K562 (cell line): ENCODE data around the gene FANCD2. TPM values are rescaled to one million over a fixed set of nuclear protein-coding genes. Genes with fewer than 3 reads are reported as not detected.

Source experiments
- HSF4 ChIP-seq: fragments of 250-450 bp; sonication (Bioruptor Pico); IDR thresholded peaks from 2 replicates; pipeline ENCODE4 v2.1.2; 2022; ENCODE audit warnings: mild to moderate bottlenecking, moderate library complexity, borderline replicate concordance
- MGA ChIP-seq: fragments of 450-650 bp; IDR thresholded peaks from 2 replicates; pipeline ENCODE4 v1.6.1; 2016; ENCODE audit warnings: mild to moderate bottlenecking, moderate library complexity
- NRF1 ChIP-seq, 2 experiments: fragments of 450-650 bp; IDR thresholded peaks in 1 of 2; conservative IDR thresholded peaks in 1 of 2; 2 replicates each; pipeline ENCODE4 v1.6.1; 2014; ENCODE audit warnings: mild to moderate bottlenecking in 2 of 2
- SIX5 ChIP-seq, 2 experiments: IDR thresholded peaks; 2 replicates each; pipeline ENCODE4 v1.6.1; 2011; ENCODE audit warnings: low read length in 2 of 2, borderline replicate concordance in 1 of 2, low read depth in 1 of 2, mild to moderate bottlenecking in 1 of 2, moderate library complexity in 1 of 2; ENCODE audit not compliant: insufficient read depth in 1 of 2
- ZBTB17 ChIP-seq: fragments of 450-650 bp; formaldehyde crosslinking; IDR thresholded peaks from 2 replicates; pipeline ENCODE4 v1.4.0; 2020; ENCODE audit warnings: mild to moderate bottlenecking
- ZBTB26 ChIP-seq: fragments of 450-650 bp; formaldehyde crosslinking; IDR thresholded peaks from 2 replicates; pipeline ENCODE4 v1.4.0; 2022; ENCODE audit warnings: missing genetic modification characterization
- ZNF583 ChIP-seq: fragments of 250-450 bp; sonication (Bioruptor Pico); IDR thresholded peaks from 2 replicates; pipeline ENCODE4 v1.4.0; 2020
- ZNF584 ChIP-seq: fragments of 200-800 bp; sonication (Bioruptor generic); IDR thresholded peaks from 2 replicates; pipeline ENCODE4 v1.6.1; 2016; ENCODE audit warnings: low read depth, mild to moderate bottlenecking, missing genetic modification characterization, missing compliant biosample characterization
- ZNF586 ChIP-seq: fragments of 450-650 bp; formaldehyde crosslinking; conservative IDR thresholded peaks from 2 replicates; pipeline ENCODE4 v1.4.0; 2020; ENCODE audit warnings: mild to moderate bottlenecking, moderate library complexity
- ZNF589 ChIP-seq: fragments of 200-800 bp; sonication (Bioruptor generic); IDR thresholded peaks from 2 replicates; pipeline ENCODE4 v1.6.1; 2016; ENCODE audit warnings: low read depth, missing genetic modification characterization, missing compliant biosample characterization
- polyA plus RNA-seq, 8 experiments: library from polyadenylated mRNA; depleted of rRNA in 4 of 8; stranded (reverse) in 5 of 8; unstranded in 3 of 8; fragments of >200 nt; fragmentation: Nextera tagmentation in 2 of 8; fragmentation: Illumina TruSeq in 1 of 8; extraction: Ambion mirVana in 2 of 8; extraction: Trizol in 1 of 8; gene quantifications; 2 replicates each; pipeline versions ENCODE4 v1.2.1 to v1.2.3, GENCODE V29; 2011 to 2014; ENCODE audit warnings: inconsistent platforms in 1 of 8, missing spikeins in 1 of 8
- total RNA-seq, 7 experiments: library from RNA; depleted of rRNA in 6 of 7; stranded (reverse); fragments of >200 nt in 6 of 7; fragmentation: Illumina TruSeq in 2 of 7; extraction: Trizol in 2 of 7; gene quantifications; 2 replicates each; pipeline versions ENCODE4 v1.2.1 to v1.2.3, GENCODE V29; 2011 to 2021; ENCODE audit warnings: low replicate concordance in 1 of 7
- TF ChIP-seq, protein P1 (sequence below): sonication (generic); formaldehyde crosslinking; IDR thresholded peaks from 2 replicates; pipeline ENCODE4 v1.8.1; 2022; ENCODE audit warnings: missing genetic modification reagents

FANCD2 gene
- total and polyA plus RNA-seq, 9 of the 15 experiments (the other 6 are each of a cell fraction or from before 2014, with no cell fraction given): 59.4 to 137 (median 96.1) TPM

- TF ChIP-seq MGA (peak; percentile 45; the same call in 1 of the 2 replicates), ZNF584 (CRISPR knock-in tag) (peak; percentile 45), ZNF583 (CRISPR knock-in tag) (peak; percentile 98), NRF1 (conservative IDR thresholded peaks at IDR 0.05 in 1 of 2, IDR thresholded peaks at IDR 0.05 in 1 of 2) (peak in 1 of 2 experiments; percentile 31; a peak in 2 of 4 replicates), ZNF589 (CRISPR knock-in tag) (peak; percentile 84; the same call in 1 of the 2 replicates), SIX5 (IDR thresholded peaks at IDR 0.05; ENCODE audit: borderline replicate concordance in 1 of 2, insufficient read depth in 1 of 2, low read depth in 1 of 2, low read length in 2 of 2) (no peak), ZBTB17 (CRISPR knock-in tag) (0 out of 2 replicates have a peak, but pooled peaks have one; percentile 36), ZNF586 (CRISPR knock-in tag) (0 out of 2 replicates have a peak, but pooled peaks have one; percentile 49), ZBTB26 (CRISPR knock-in tag) (no peak), HSF4 (0 out of 2 replicates have a peak, but pooled peaks have one; percentile 36)
- TF ChIP-seq, protein P1, sequence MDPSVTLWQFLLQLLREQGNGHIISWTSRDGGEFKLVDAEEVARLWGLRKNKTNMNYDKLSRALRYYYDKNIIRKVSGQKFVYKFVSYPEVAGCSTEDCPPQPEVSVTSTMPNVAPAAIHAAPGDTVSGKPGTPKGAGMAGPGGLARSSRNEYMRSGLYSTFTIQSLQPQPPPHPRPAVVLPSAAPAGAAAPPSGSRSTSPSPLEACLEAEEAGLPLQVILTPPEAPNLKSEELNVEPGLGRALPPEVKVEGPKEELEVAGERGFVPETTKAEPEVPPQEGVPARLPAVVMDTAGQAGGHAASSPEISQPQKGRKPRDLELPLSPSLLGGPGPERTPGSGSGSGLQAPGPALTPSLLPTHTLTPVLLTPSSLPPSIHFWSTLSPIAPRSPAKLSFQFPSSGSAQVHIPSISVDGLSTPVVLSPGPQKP (CRISPR knock-in tag): no peak
These were observed 49.2 kb upstream of the FANCD2 start (continued) for GRCh38 chr3:9976721-9977709.
